Measurements from ENCODE around the gene TBX4. TPM values are rescaled to one million over a fixed set of nuclear protein-coding genes. Genes with fewer than 3 reads are reported as not detected.

The TBX4 gene
- total RNA-seq, 4 donors from 2014 or later: not detected

- H3K4me3 ChIP-seq: no peak overlapping the region
- WGBS, 2 donors: 89 to 90% methylated on average over 4 of the region's 4 CpGs
- peaks cover 0 to 16% (median 10%) of the 10 kb centered on the region in 4 donors for H3K4me1 ChIP-seq
- no peaks in the 10 kb centered on the region for H3K36me3 ChIP-seq
- TF ChIP-seq POLR2A (IDR thresholded peaks at IDR 0.05) (no peak), CTCF (IDR thresholded peaks at IDR 0.05) (no peak), EP300 (IDR thresholded peaks at IDR 0.05) (no peak)
- peaks cover 0 to 52% of the 10 kb centered on the region in 2 donors for H3K27me3 ChIP-seq
- H3K9me3 ChIP-seq: no peaks in the 10 kb centered on the region
- DNase-seq (ENCODE audit: low spot score in 2 of 2): no peak
- no peak overlapping the region for H3K27ac ChIP-seq
Observed at GRCh38 chr17:61420745-61421398, 31.4 kb upstream of the TBX4 start.

- no peak overlapping the region for H3K27ac ChIP-seq
- no peaks in the 10 kb centered on the region for H3K9me3 ChIP-seq
- TF ChIP-seq POLR2A (IDR thresholded peaks at IDR 0.05) (no peak), CTCF (IDR thresholded peaks at IDR 0.05) (no peak), EP300 (IDR thresholded peaks at IDR 0.05) (no peak)
- peaks cover 0 to 11% (median 10%) of the 10 kb centered on the region in 4 donors for H3K4me1 ChIP-seq
- 83 to 86% methylated on average over 4 of the region's 4 CpGs for WGBS, 2 donors
- H3K36me3 ChIP-seq: no peaks in the 10 kb centered on the region
- no peak overlapping the region for H3K4me3 ChIP-seq
- DNase-seq (ENCODE audit: low spot score in 2 of 2): no peak
- peaks cover 0 to 57% of the 10 kb centered on the region in 2 donors for H3K27me3 ChIP-seq
Observed at GRCh38 chr17:61421460-61421859, 30.8 kb upstream of the TBX4 start.

GRCh38 chr17:61422116-61422799, 30.0 kb upstream of the TBX4 start:
- no peak for TF ChIP-seq CTCF (IDR thresholded peaks at IDR 0.05)
- no peak for TF ChIP-seq EP300 (IDR thresholded peaks at IDR 0.05)
- no peak for TF ChIP-seq POLR2A (IDR thresholded peaks at IDR 0.05)
- Histone ChIP-seq H3K27me3 (peaks cover 0 to 65% of the 10 kb centered on the region in 2 donors), H3K9me3 (no peaks in the 10 kb centered on the region), H3K36me3 (no peaks in the 10 kb centered on the region), H3K4me1 (peaks cover 0 to 3% (median 2%) of the 10 kb centered on the region in 4 donors), H3K27ac (no peak overlapping the region), H3K4me3 (no peak overlapping the region)
- no peak for DNase-seq (ENCODE audit: low spot score in 2 of 2)
- WGBS, 2 donors: 71 to 74% methylated on average over 5 of the region's 5 CpGs

- Histone ChIP-seq H3K27me3 (peaks cover 0 to 60% of the 10 kb centered on the region in 2 donors), H3K4me1 (no peaks in the 10 kb centered on the region), H3K4me3 (no peak overlapping the region), H3K9me3 (no peaks in the 10 kb centered on the region), H3K27ac (no peak overlapping the region), H3K36me3 (no peaks in the 10 kb centered on the region)
- WGBS, 2 donors: 45 to 57% methylated on average over 2 of the region's 2 CpGs
- TF ChIP-seq EP300 (IDR thresholded peaks at IDR 0.05) (no peak), CTCF (IDR thresholded peaks at IDR 0.05) (no peak), POLR2A (IDR thresholded peaks at IDR 0.05) (no peak)
- DNase-seq (ENCODE audit: low spot score in 2 of 2): no peak
Observed at GRCh38 chr17:61422869-61423268, 29.4 kb upstream of the TBX4 start.

GRCh38 chr17:61423967-61424649, 28.1 kb upstream of the TBX4 start:
- Histone ChIP-seq H3K27me3 (peaks cover 0 to 60% of the 10 kb centered on the region in 2 donors), H3K9me3 (no peaks in the 10 kb centered on the region), H3K4me1 (no peaks in the 10 kb centered on the region), H3K4me3 (no peak overlapping the region), H3K27ac (no peak overlapping the region), H3K36me3 (no peaks in the 10 kb centered on the region)
- 76 to 85% methylated on average over 10 of the region's 10 CpGs for WGBS, 2 donors
- DNase-seq (ENCODE audit: low spot score in 2 of 2): no peak
- TF ChIP-seq CTCF (IDR thresholded peaks at IDR 0.05): no peak
- no peak for TF ChIP-seq EP300 (IDR thresholded peaks at IDR 0.05)
- no peak for TF ChIP-seq POLR2A (IDR thresholded peaks at IDR 0.05)
